Choroid plexus epithelial cell (primary cell): Measurements from ENCODE around the gene NTM.

Source experiments
- DNase-seq: peaks from one replicate; pipeline ENCODE4 v3.0.0-alpha.2; 2010; ENCODE audit warnings: low read depth
- H3K4me3 ChIP-seq: 2 replicates; pipeline ENCODE4 v1.5.1; 2011; ENCODE audit warnings: low read depth, mild to moderate bottlenecking, control low read depth, low read length, moderate library complexity
- TF ChIP-seq, protein P1 (sequence below): conservative IDR thresholded peaks from 2 replicates; pipeline ENCODE4 v1.5.1; 2011; ENCODE audit warnings: low read depth, mild to moderate bottlenecking, control low read depth, inconsistent platforms, low read length, moderate library complexity

NTM gene

DNA sequence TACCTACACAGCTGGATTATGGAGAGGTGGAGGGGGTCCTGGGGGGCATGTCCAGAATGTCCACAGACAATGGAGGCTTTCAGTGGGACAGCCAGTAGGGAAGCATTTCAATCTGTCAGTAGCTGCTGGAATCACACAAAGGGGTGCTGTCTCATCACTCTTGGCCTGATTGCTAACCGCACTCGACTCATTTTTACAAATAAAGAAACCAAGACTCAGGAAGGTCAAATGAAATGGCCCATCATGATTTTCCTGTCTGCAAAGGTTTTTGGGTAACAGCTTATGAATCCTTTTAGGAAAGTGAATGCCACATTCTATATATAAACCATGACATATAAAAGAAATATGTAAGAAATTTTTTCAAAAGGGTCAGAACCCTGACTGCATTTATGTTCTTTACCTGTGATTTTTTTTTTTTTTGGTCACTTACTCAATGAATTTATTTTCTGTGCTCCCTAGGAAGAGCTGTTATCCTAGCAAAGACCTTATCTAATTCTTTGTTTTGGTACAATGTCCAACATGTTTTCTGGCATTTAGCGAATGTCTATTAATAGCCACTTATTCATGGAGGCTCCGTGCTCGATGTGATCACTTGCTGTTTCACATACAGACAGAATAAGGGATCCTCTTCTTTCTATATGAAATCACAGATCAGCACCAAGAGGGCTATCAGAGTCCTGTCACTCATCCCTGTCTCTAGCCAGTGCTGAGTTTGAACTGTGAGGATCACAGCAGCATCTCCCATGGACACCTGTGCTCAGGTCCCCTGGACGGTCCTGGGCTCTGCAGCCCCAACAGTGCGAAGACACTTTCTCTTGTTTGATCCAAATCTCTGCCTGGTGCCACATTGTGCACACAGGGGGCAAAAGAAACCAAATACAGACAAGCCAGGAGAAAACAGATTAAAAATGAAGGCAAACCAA, 979.7 kb downstream of the NTM start:
- TF ChIP-seq, protein P1, sequence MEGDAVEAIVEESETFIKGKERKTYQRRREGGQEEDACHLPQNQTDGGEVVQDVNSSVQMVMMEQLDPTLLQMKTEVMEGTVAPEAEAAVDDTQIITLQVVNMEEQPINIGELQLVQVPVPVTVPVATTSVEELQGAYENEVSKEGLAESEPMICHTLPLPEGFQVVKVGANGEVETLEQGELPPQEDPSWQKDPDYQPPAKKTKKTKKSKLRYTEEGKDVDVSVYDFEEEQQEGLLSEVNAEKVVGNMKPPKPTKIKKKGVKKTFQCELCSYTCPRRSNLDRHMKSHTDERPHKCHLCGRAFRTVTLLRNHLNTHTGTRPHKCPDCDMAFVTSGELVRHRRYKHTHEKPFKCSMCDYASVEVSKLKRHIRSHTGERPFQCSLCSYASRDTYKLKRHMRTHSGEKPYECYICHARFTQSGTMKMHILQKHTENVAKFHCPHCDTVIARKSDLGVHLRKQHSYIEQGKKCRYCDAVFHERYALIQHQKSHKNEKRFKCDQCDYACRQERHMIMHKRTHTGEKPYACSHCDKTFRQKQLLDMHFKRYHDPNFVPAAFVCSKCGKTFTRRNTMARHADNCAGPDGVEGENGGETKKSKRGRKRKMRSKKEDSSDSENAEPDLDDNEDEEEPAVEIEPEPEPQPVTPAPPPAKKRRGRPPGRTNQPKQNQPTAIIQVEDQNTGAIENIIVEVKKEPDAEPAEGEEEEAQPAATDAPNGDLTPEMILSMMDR: no peak
- peak; percentile 7 for DNase-seq

GRCh38 chr11:132351050-132351449, 980.6 kb downstream of the NTM start:
- no peak overlapping the region for H3K4me3 ChIP-seq
- DNase-seq: no peak
- TF ChIP-seq, protein P1: no peak

More for the DNA sequence above, 979.7 kb downstream of the NTM start:
- no peak overlapping the region for H3K4me3 ChIP-seq

DNA sequence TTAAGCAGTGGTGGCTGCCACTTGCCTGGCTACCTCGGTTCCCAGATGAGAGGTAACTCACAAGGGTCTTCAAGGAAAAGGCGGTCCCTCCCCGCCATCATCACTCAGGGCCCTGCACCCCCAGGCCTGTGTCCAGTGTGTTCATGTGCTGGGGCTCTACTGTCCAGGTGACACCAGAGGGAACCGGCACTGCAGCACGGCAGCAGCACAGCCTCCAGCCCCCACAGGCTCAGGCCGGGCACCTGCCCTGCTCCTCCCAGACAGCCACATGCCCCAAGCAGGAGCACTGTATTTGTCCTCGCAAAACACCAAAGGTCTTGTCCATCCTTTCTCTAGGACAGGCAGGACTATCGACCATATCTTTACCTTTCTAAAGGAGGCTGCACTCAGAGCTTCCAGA, 982.1 kb downstream of the NTM start:
- no peak for DNase-seq
- TF ChIP-seq, protein P1: no peak
- H3K4me3 ChIP-seq: no peak overlapping the region

DNA sequence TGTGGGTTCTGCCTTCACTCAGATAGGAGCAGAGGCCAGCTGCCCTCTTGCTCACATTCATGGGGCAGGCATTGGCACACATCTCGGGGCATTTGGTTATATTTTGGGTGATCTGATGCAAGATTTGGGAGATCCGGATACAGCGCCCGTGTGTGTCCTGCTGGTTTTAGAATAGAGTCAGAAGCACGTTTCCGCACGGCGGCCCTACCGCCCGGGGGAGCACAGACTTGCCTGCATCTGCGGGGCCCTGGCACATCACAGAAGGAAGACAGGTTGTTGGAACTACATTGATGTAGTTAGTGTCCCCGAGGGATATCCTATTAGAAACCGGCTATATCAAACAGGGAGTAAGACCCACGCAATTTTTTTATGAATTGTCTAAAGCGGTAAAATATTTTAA, 982.8 kb downstream of the NTM start:
- no peak for DNase-seq
- no peak overlapping the region for H3K4me3 ChIP-seq
- TF ChIP-seq, protein P1: no peak

GRCh38 chr11:132357811-132358572, 987.6 kb downstream of the NTM start:
- no peak overlapping the region for H3K4me3 ChIP-seq
- TF ChIP-seq, protein P1: no peak
- DNase-seq: no peak

- H3K4me3 ChIP-seq: no peak overlapping the region
- no peak for DNase-seq
- TF ChIP-seq, protein P1: no peak
Observed at GRCh38 chr11:132358573-132358953, 988.1 kb downstream of the NTM start.
